SK-N-SH (cell line): ENCODE data around the gene SMARCD3.

Experiments
- FOXM1 ChIP-seq: IDR thresholded peaks from 2 replicates; pipeline ENCODE4 v1.4.0; 2012; ENCODE audit warnings: low read depth, mild to moderate bottlenecking
- SMC3 ChIP-seq: IDR thresholded peaks from 2 replicates; pipeline ENCODE4 v1.6.1; 2012; ENCODE audit warnings: low read depth, low read length, improper control_type of control experiment
- USF1 ChIP-seq: IDR thresholded peaks from 2 replicates; pipeline ENCODE4 v1.4.0; 2012; ENCODE audit warnings: low read depth, borderline replicate concordance
- TF ChIP-seq, protein P1 (sequence below): IDR thresholded peaks from 2 replicates; pipeline ENCODE4 v1.4.0; 2012; ENCODE audit warnings: low read depth

GRCh38 chr7:151215396-151215795 is 33.1 kb downstream of the SMARCD3 start:
- TF ChIP-seq, protein P1, sequence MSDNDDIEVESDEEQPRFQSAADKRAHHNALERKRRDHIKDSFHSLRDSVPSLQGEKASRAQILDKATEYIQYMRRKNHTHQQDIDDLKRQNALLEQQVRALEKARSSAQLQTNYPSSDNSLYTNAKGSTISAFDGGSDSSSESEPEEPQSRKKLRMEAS = no peak
- TF ChIP-seq FOXM1 (no peak), SMC3 (no peak), USF1 (no peak)
